ENCODE results near the gene ST8SIA1. TPM values are rescaled to one million over a fixed set of nuclear protein-coding genes. Genes with fewer than 3 reads are reported as not detected.

Gene ST8SIA1
- total and polyA plus RNA-seq, 2 of the 4 experiments (the other 2 are of a cell fraction), result not detected

GRCh38 chr12:22340143-22340542 is 5.6 kb upstream of the ST8SIA1 start:
- no peak overlapping the region for H3K18ac ChIP-seq (ENCODE audit: low read depth, low read length)
- no peak overlapping the region for H2AFZ ChIP-seq (replicated peaks; ENCODE audit: low read length, poor library complexity)
- no peaks in the 10 kb centered on the region for H3K9me1 ChIP-seq (ENCODE audit: insufficient read depth, low read length)
- no peaks in the 10 kb centered on the region for H3K9me3 ChIP-seq (ENCODE audit: control insufficient read depth, insufficient read depth, low read length)
- no peak overlapping the region for H2BK15ac ChIP-seq (ENCODE audit: low read depth, low read length)
- no peak overlapping the region for H4K8ac ChIP-seq (ENCODE audit: low read depth in 2 of 2, low read length in 2 of 2)
- H3K9ac ChIP-seq (ENCODE audit: low read depth, low read length), result no peak overlapping the region
- H2AK9ac ChIP-seq (replicated peaks; ENCODE audit: low read depth, low read length, poor library complexity), result no peak overlapping the region
- no peak overlapping the region for H3K56ac ChIP-seq (ENCODE audit: extremely low read depth, insufficient read depth, low read length)
- ATAC-seq (ENCODE audit: low read depth) (no peak), DNase-seq (no peak)
- H3K4me3 ChIP-seq (ENCODE audit: insufficient read depth, low read depth, low read length), result no peak overlapping the region
- H3K79me1 ChIP-seq (ENCODE audit: low read depth in 1 of 2, low read length in 2 of 2), result no peaks in the 10 kb centered on the region
- H4K91ac ChIP-seq (ENCODE audit: insufficient read depth, low read depth, low read length), result no peak overlapping the region
- H3K14ac ChIP-seq (replicated peaks; ENCODE audit: low read depth, low read length), result no peak overlapping the region
- no peak overlapping the region for H3K27ac ChIP-seq (ENCODE audit: insufficient read depth, low read length)
- dilution Hi-C loops (cut with HindIII; ENCODE audit: low sequenced_read_pairs, unreplicated experiment), result no loop called here
- no peak overlapping the region for H2AK5ac ChIP-seq (ENCODE audit: low read depth, low read length)
- no peak overlapping the region for H4K5ac ChIP-seq (ENCODE audit: low read depth, low read length)
- CTCF ChIA-PET, result interaction anchor here (0.9 kb wide), 1 partner anchor 257 kb away, joined by 3 read pairs; no protein-coding TSS in a partner anchor
- in situ Hi-C loops (cut with MboI; ENCODE audit: low sequenced_read_pairs), result no loop called here
- POLR2A ChIA-PET (ENCODE audit: unreplicated experiment), result no interaction called here
- H2BK120ac ChIP-seq (ENCODE audit: low read depth, low read length), result no peak overlapping the region
- no peak overlapping the region for H2BK5ac ChIP-seq (ENCODE audit: low read depth, low read length, poor library complexity, severe bottlenecking)
- no peak for TF ChIP-seq CEBPB (IDR thresholded peaks at IDR 0.05; ENCODE audit: low read depth, low read length)
- TF ChIP-seq NFE2L2 (IDR thresholded peaks at IDR 0.05; ENCODE audit: low read depth, low read length), result no peak
- H4K20me1 ChIP-seq (ENCODE audit: insufficient read depth, low read length), result no peaks in the 10 kb centered on the region
- H3K23ac ChIP-seq (ENCODE audit: low read depth, low read length), result no peak overlapping the region
- BruUV-seq (replicated peaks), result no TSS peak
- no peak overlapping the region for H2BK20ac ChIP-seq (ENCODE audit: low read depth, low read length)
- intact Hi-C loops (cut with micrococcal nuclease), result no loop called here
- no peak overlapping the region for H3K4me2 ChIP-seq (ENCODE audit: low read depth, low read length)
- H3K4ac ChIP-seq (ENCODE audit: low read depth, low read length), result no peak overlapping the region
- H3K27me3 ChIP-seq (ENCODE audit: control insufficient read depth, insufficient read depth, low read length), result peaks cover 2% of the 10 kb centered on the region
- H3K4me1 ChIP-seq (ENCODE audit: control insufficient read depth, insufficient read depth, low read length), result no peaks in the 10 kb centered on the region
- H3K36me3 ChIP-seq (ENCODE audit: control insufficient read depth, insufficient read depth, low read length), result no peaks in the 10 kb centered on the region
- no CpG with 5 or more reads among the region's 4 CpGs for WGBS, 2 experiments (ENCODE audit: extremely low coverage in 2 of 2, insufficient read length in 1 of 2)
